Mesendoderm (in vitro differentiated cells): ENCODE results near the gene EOMES.

ENCODE experiments used
- DNase-seq: peaks from one replicate; pipeline ENCODE4 v3.0.0; 2013
- H2AK5ac ChIP-seq: 2 replicates; pipeline ENCODE4 v1.6.1; 2013; ENCODE audit warnings: low read length, inconsistent platforms
- H2BK120ac ChIP-seq: 2 replicates; pipeline ENCODE4 v1.6.1; 2013; ENCODE audit warnings: low read depth, mild to moderate bottlenecking, low read length, moderate library complexity, mixed read lengths
- H2BK15ac ChIP-seq: replicated peaks from 2 replicates; pipeline ENCODE4 v1.6.1; 2013; ENCODE audit warnings: low read depth, mild to moderate bottlenecking, moderate library complexity
- H2BK5ac ChIP-seq: 2 replicates; pipeline ENCODE4 v1.6.1; 2013; ENCODE audit warnings: low read length, inconsistent platforms
- H3K18ac ChIP-seq: 2 replicates; pipeline ENCODE4 v1.6.1; 2013; ENCODE audit warnings: mild to moderate bottlenecking, low read length, mixed read lengths
- H3K23ac ChIP-seq: one replicate; pipeline ENCODE4 v1.6.1; 2013; ENCODE audit warnings: low read length
- H3K27ac ChIP-seq: 2 replicates; pipeline ENCODE4 v1.5.1; 2013; ENCODE audit warnings: low read depth, mild to moderate bottlenecking, inconsistent platforms, low read length, moderate library complexity
- H3K27me3 ChIP-seq: 2 replicates; pipeline ENCODE4 v1.6.1; 2013; ENCODE audit warnings: low read length, control low read depth, mild to moderate bottlenecking, inconsistent platforms; ENCODE audit not compliant: insufficient read depth, poor library complexity
- H3K36me3 ChIP-seq: 2 replicates; pipeline ENCODE4 v1.6.1; 2013; ENCODE audit warnings: low read length, inconsistent platforms; ENCODE audit not compliant: control insufficient read depth, insufficient read depth
- H3K4ac ChIP-seq: one replicate; pipeline ENCODE4 v1.6.1; 2013; ENCODE audit warnings: low read depth, mild to moderate bottlenecking, low read length, moderate library complexity
- H3K4me1 ChIP-seq: 2 replicates; pipeline ENCODE4 v1.6.1; 2013; ENCODE audit warnings: low read depth, low read length, inconsistent platforms; ENCODE audit not compliant: control insufficient read depth
- H3K4me2 ChIP-seq: 2 replicates; pipeline ENCODE4 v1.6.1; 2013; ENCODE audit warnings: low read length
- H3K4me3 ChIP-seq: 2 replicates; pipeline ENCODE4 v1.5.1; 2013; ENCODE audit warnings: mild to moderate bottlenecking, low read length
- H3K56ac ChIP-seq: one replicate; pipeline ENCODE4 v1.6.1; 2013; ENCODE audit warnings: low read length
- H3K79me1 ChIP-seq: 2 replicates; pipeline ENCODE4 v1.6.1; 2013; ENCODE audit warnings: low read length, inconsistent platforms
- H3K79me2 ChIP-seq: 2 replicates; pipeline ENCODE4 v1.6.1; 2013; ENCODE audit warnings: mild to moderate bottlenecking, low read length; ENCODE audit not compliant: control insufficient read depth, insufficient read depth
- H3K9ac ChIP-seq: 2 replicates; pipeline ENCODE4 v1.6.1; 2013; ENCODE audit warnings: low read length, inconsistent platforms
- H4K5ac ChIP-seq: one replicate; pipeline ENCODE4 v1.6.1; 2013; ENCODE audit warnings: low read length
- H4K8ac ChIP-seq: one replicate; pipeline ENCODE4 v1.6.1; 2013; ENCODE audit warnings: low read depth, mild to moderate bottlenecking, control low read depth, low read length, moderate library complexity
- WGBS: extraction: QIAGEN DNeasy Blood & Tissue Kit; methylation state at CpG from one replicate; pipeline ENCODE4 v1.1.7; 2013; ENCODE audit warnings: low lambda C conversion rate, missing lambda C conversion rate; ENCODE audit not compliant: insufficient coverage; ENCODE audit errors: extremely low coverage; 5-methylcytosine and 5-hydroxymethylcytosine counted together

The EOMES gene

GRCh38 chr3:27718459-27718858 is 3.7 kb downstream of the EOMES start:
- peaks cover 7% of the 10 kb centered on the region for H3K4me1 ChIP-seq
- no peak overlapping the region for H4K8ac ChIP-seq
- peak overlapping the region; percentile 26 for H3K56ac ChIP-seq
- no peak overlapping the region for H3K4ac ChIP-seq
- H3K9ac ChIP-seq: peak overlapping the region; percentile 98
- H3K4me3 ChIP-seq: peak overlapping the region; percentile 4
- no peak overlapping the region for H2BK120ac ChIP-seq
- no peak overlapping the region for H2AK5ac ChIP-seq
- H2BK5ac ChIP-seq: no peak overlapping the region
- peaks cover 7% of the 10 kb centered on the region for H3K36me3 ChIP-seq
- no peak overlapping the region for H3K18ac ChIP-seq
- H3K79me2 ChIP-seq: peaks cover 48% of the 10 kb centered on the region
- no peak overlapping the region for H4K5ac ChIP-seq
- H3K27me3 ChIP-seq: no peaks in the 10 kb centered on the region
- no peak for DNase-seq
- no peak overlapping the region for H3K23ac ChIP-seq
- H3K4me2 ChIP-seq: peak overlapping the region; percentile 14
- H2BK15ac ChIP-seq: no peak overlapping the region
- H3K79me1 ChIP-seq: no peaks in the 10 kb centered on the region
- H3K27ac ChIP-seq: peak overlapping the region; percentile 28
- no CpG with 5 or more reads among the region's 5 CpGs for WGBS

- H3K27me3 ChIP-seq: no peaks in the 10 kb centered on the region
- peaks cover 7% of the 10 kb centered on the region for H3K36me3 ChIP-seq
- peak overlapping the region; percentile 65 for H2BK5ac ChIP-seq
- peak overlapping the region; percentile 89 for H3K4ac ChIP-seq
- H3K18ac ChIP-seq: peak overlapping the region; percentile 82
- no peak for DNase-seq
- peak overlapping the region; percentile 16 for H3K4me3 ChIP-seq
- H3K9ac ChIP-seq: peak overlapping the region; percentile 72
- no peak overlapping the region for H2BK15ac ChIP-seq
- H3K4me2 ChIP-seq: peak overlapping the region; percentile 37
- no peak overlapping the region for H2BK120ac ChIP-seq
- H3K23ac ChIP-seq: peak overlapping the region; percentile 48
- WGBS: no CpG with 5 or more reads among the region's 16 CpGs
- H2AK5ac ChIP-seq: no peak overlapping the region
- H3K79me2 ChIP-seq: peaks cover 47% of the 10 kb centered on the region
- peaks cover 5% of the 10 kb centered on the region for H3K4me1 ChIP-seq
- H4K5ac ChIP-seq: no peak overlapping the region
- H3K56ac ChIP-seq: peak overlapping the region; percentile 69
- peak overlapping the region; percentile 55 for H3K27ac ChIP-seq
- no peaks in the 10 kb centered on the region for H3K79me1 ChIP-seq
- no peak overlapping the region for H4K8ac ChIP-seq
These were observed 4.8 kb downstream of the EOMES start for GRCh38 chr3:27717200-27717852.

- Histone ChIP-seq H4K5ac (no peak overlapping the region), H2AK5ac (no peak overlapping the region), H3K56ac (peak overlapping the region; percentile 43), H3K27me3 (no peaks in the 10 kb centered on the region), H2BK5ac (peak overlapping the region; percentile 16), H3K4me3 (peak overlapping the region; percentile 11), H3K9ac (peak overlapping the region; percentile 72), H3K18ac (peak overlapping the region; percentile 89), H3K4me2 (peak overlapping the region; percentile 37), H3K79me2 (peaks cover 37% of the 10 kb centered on the region), H3K27ac (peak overlapping the region; percentile 55), H3K79me1 (no peaks in the 10 kb centered on the region), H4K8ac (no peak overlapping the region), H3K23ac (no peak overlapping the region), H2BK15ac (no peak overlapping the region), H3K36me3 (peaks cover 7% of the 10 kb centered on the region), H3K4me1 (peaks cover 5% of the 10 kb centered on the region), H2BK120ac (no peak overlapping the region), H3K4ac (peak overlapping the region; percentile 87)
- DNase-seq: peak; percentile 59
- WGBS: no CpG with 5 or more reads among the region's 3 CpGs
These were observed 5.8 kb downstream of the EOMES start for GRCh38 chr3:27716309-27716708.

GRCh38 chr3:27715863-27716262 is 6.3 kb downstream of the EOMES start:
- H3K27me3 ChIP-seq: no peaks in the 10 kb centered on the region
- H2BK120ac ChIP-seq: peak overlapping the region; percentile 86
- peak overlapping the region; percentile 66 for H2BK5ac ChIP-seq
- H2BK15ac ChIP-seq: peak overlapping the region; percentile 39
- no CpG with 5 or more reads among the region's 4 CpGs for WGBS
- no peaks in the 10 kb centered on the region for H3K79me1 ChIP-seq
- H3K23ac ChIP-seq: no peak overlapping the region
- H4K8ac ChIP-seq: no peak overlapping the region
- peak overlapping the region; percentile 55 for H3K27ac ChIP-seq
- DNase-seq: no peak
- H3K79me2 ChIP-seq: peaks cover 33% of the 10 kb centered on the region
- peak overlapping the region; percentile 43 for H3K56ac ChIP-seq
- peaks cover 7% of the 10 kb centered on the region for H3K36me3 ChIP-seq
- H3K4ac ChIP-seq: no peak overlapping the region
- H3K4me2 ChIP-seq: peak overlapping the region; percentile 14
- H3K4me1 ChIP-seq: peaks cover 5% of the 10 kb centered on the region
- peak overlapping the region; percentile 17 for H3K4me3 ChIP-seq
- H4K5ac ChIP-seq: no peak overlapping the region
- no peak overlapping the region for H2AK5ac ChIP-seq
- peak overlapping the region; percentile 72 for H3K9ac ChIP-seq
- H3K18ac ChIP-seq: peak overlapping the region; percentile 100

- Histone ChIP-seq H3K36me3 (peaks cover 7% of the 10 kb centered on the region), H3K27ac (peak overlapping the region; percentile 99), H2BK5ac (peak overlapping the region; percentile 94), H3K27me3 (no peaks in the 10 kb centered on the region), H3K4me3 (peak overlapping the region; percentile 39), H3K79me1 (no peaks in the 10 kb centered on the region), H2AK5ac (no peak overlapping the region), H3K9ac (peak overlapping the region; percentile 80), H3K79me2 (peaks cover 28% of the 10 kb centered on the region), H4K8ac (peak overlapping the region; percentile 3), H3K18ac (peak overlapping the region; percentile 100), H3K23ac (no peak overlapping the region), H3K56ac (peak overlapping the region; percentile 94), H2BK15ac (no peak overlapping the region), H3K4me1 (peaks cover 5% of the 10 kb centered on the region), H2BK120ac (peak overlapping the region; percentile 86), H3K4me2 (peak overlapping the region; percentile 24), H3K4ac (peak overlapping the region; percentile 100), H4K5ac (no peak overlapping the region)
- peak; percentile 90 for DNase-seq
- WGBS: no CpG with 5 or more reads among the region's 11 CpGs
These were observed 6.7 kb downstream of the EOMES start for GRCh38 chr3:27715454-27715806.
